Natural killer cell treated with Interleukin-12 subunit alpha and Interleukin-12 subunit beta and Interleukin-15 and Interleukin-18, amount 100 ng/mL, for 72 hours (primary cell): Measurements from ENCODE around the gene RTP1. TPM values are rescaled to one million over a fixed set of nuclear protein-coding genes. Genes with fewer than 3 reads are reported as not detected.
"Not testable (repeated sequence)": the region's sequence is repeated elsewhere in the genome, so short reads cannot be mapped to it uniquely, and the experiment has no call there.

Source experiments
- ATAC-seq, 2 donors: fragments of 150-1000 bp; cut with Tn5 transposase in 1 of 2; sonication (Bioruptor Pico), chemical (Tn5 transposase) in 1 of 2; 2 replicates each; pipeline ENCODE4 v1.10.0; 2021
- DNase-seq: peaks from one replicate; pipeline ENCODE4 v3.0.0; 2022; ENCODE audit warnings: low spot score
- H3K27ac Mint-ChIP-seq, 2 donors: 1 replicate in 1 of 2; 2 replicates in 1 of 2; pipeline ENCODE4 v1.8.0; 2022; ENCODE audit warnings: mixed read lengths in 2 of 2, mild to moderate bottlenecking in 1 of 2, moderate library complexity in 1 of 2
- H3K27me3 Mint-ChIP-seq, 2 donors: 1 replicate in 1 of 2; 2 replicates in 1 of 2; pipeline ENCODE4 v1.8.0; 2022; ENCODE audit warnings: mixed read lengths in 2 of 2
- H3K36me3 Mint-ChIP-seq: one replicate; pipeline ENCODE4 v1.8.0; 2022; ENCODE audit warnings: mixed read lengths
- H3K4me1 Mint-ChIP-seq, 2 donors: 1 replicate in 1 of 2; 2 replicates in 1 of 2; pipeline ENCODE4 v1.8.0; 2022; ENCODE audit warnings: low read depth in 2 of 2, mixed read lengths in 2 of 2, mild to moderate bottlenecking in 1 of 2
- H3K4me3 Mint-ChIP-seq: one replicate; pipeline ENCODE4 v1.8.0; 2022; ENCODE audit warnings: mixed read lengths
- H3K9me3 Mint-ChIP-seq: 2 replicates; pipeline ENCODE4 v1.8.0; 2022; ENCODE audit warnings: mixed read lengths
- total RNA-seq, 2 donors: library from RNA; stranded (reverse); gene quantifications; one replicate each; pipeline ENCODE4 v1.2.3, GENCODE V29; 2022

The RTP1 gene
- total RNA-seq, 2 donors from 2014 or later: not detected

GRCh38 chr3:187185759-187186158, 11.5 kb upstream of the RTP1 start:
- Mint-ChIP-seq H3K4me1 (peaks cover 0 to 3% of the 10 kb centered on the region in 2 donors), H3K4me3 (no peak overlapping the region), H3K9me3 (no peaks in the 10 kb centered on the region), H3K36me3 (no peaks in the 10 kb centered on the region), H3K27me3 (peaks cover 30 to 39% of the 10 kb centered on the region in 2 donors), H3K27ac (no peak overlapping the region)
- ATAC-seq: no peak
- no peak for DNase-seq

- Mint-ChIP-seq H3K27me3 (peaks cover 36 to 45% of the 10 kb centered on the region in 2 donors), H3K9me3 (no peaks in the 10 kb centered on the region), H3K4me1 (peaks cover 0 to 3% of the 10 kb centered on the region in 2 donors), H3K36me3 (no peaks in the 10 kb centered on the region), H3K27ac (no peak overlapping the region), H3K4me3 (no peak overlapping the region)
- no peak for ATAC-seq
- DNase-seq: no peak
These were observed 10.9 kb upstream of the RTP1 start for GRCh38 chr3:187186375-187186774.

- Mint-ChIP-seq H3K27ac (no peak overlapping the region), H3K36me3 (no peaks in the 10 kb centered on the region), H3K4me1 (peaks cover 0 to 3% of the 10 kb centered on the region in 2 donors), H3K4me3 (no peak overlapping the region), H3K27me3 (peaks cover 40 to 51% of the 10 kb centered on the region in 2 donors), H3K9me3 (no peaks in the 10 kb centered on the region)
- ATAC-seq (peak in 1 of 2 donors; percentile 36), DNase-seq (no peak)
These were observed 10.4 kb upstream of the RTP1 start for GRCh38 chr3:187186801-187187421.

- H3K9me3 Mint-ChIP-seq: no peaks in the 10 kb centered on the region
- H3K36me3 Mint-ChIP-seq: no peaks in the 10 kb centered on the region
- H3K4me3 Mint-ChIP-seq: no peak overlapping the region
- DNase-seq (no peak), ATAC-seq (no peak)
- H3K27me3 Mint-ChIP-seq: peaks cover 47 to 63% of the 10 kb centered on the region in 2 donors
- H3K4me1 Mint-ChIP-seq: peaks cover 0 to 3% of the 10 kb centered on the region in 2 donors
- no peak overlapping the region for H3K27ac Mint-ChIP-seq
These were observed 8.4 kb upstream of the RTP1 start for GRCh38 chr3:187188931-187189330.

- no peak overlapping the region for H3K4me3 Mint-ChIP-seq
- H3K27me3 Mint-ChIP-seq: peaks cover 51 to 71% of the 10 kb centered on the region in 2 donors
- no peaks in the 10 kb centered on the region for H3K36me3 Mint-ChIP-seq
- H3K9me3 Mint-ChIP-seq: no peaks in the 10 kb centered on the region
- DNase-seq (no peak), ATAC-seq (no peak)
- peaks cover 0 to 3% of the 10 kb centered on the region in 2 donors for H3K4me1 Mint-ChIP-seq
- H3K27ac Mint-ChIP-seq: no peak overlapping the region
These were observed 6.0 kb upstream of the RTP1 start for GRCh38 chr3:187191271-187191670.

GRCh38 chr3:187193181-187193580, 4.1 kb upstream of the RTP1 start:
- no peak overlapping the region for H3K4me3 Mint-ChIP-seq
- peaks cover 40 to 74% of the 10 kb centered on the region in 2 donors for H3K27me3 Mint-ChIP-seq
- H3K4me1 Mint-ChIP-seq: peaks cover 0 to 3% of the 10 kb centered on the region in 2 donors
- H3K27ac Mint-ChIP-seq: no peak overlapping the region
- DNase-seq (no peak), ATAC-seq (no peak)
- no peaks in the 10 kb centered on the region for H3K36me3 Mint-ChIP-seq
- H3K9me3 Mint-ChIP-seq: no peaks in the 10 kb centered on the region

GRCh38 chr3:187196573-187197334, 532 bp upstream of the RTP1 start:
- no peak overlapping the region for H3K27ac Mint-ChIP-seq
- no peaks in the 10 kb centered on the region for H3K9me3 Mint-ChIP-seq
- ATAC-seq: no peak
- H3K4me1 Mint-ChIP-seq: no peaks in the 10 kb centered on the region
- no peaks in the 10 kb centered on the region for H3K36me3 Mint-ChIP-seq
- no peak overlapping the region for H3K4me3 Mint-ChIP-seq
- no peak for DNase-seq
- peaks cover 24 to 47% of the 10 kb centered on the region in 2 donors for H3K27me3 Mint-ChIP-seq

- Mint-ChIP-seq H3K9me3 (no peaks in the 10 kb centered on the region), H3K36me3 (no peaks in the 10 kb centered on the region), H3K4me1 (no peaks in the 10 kb centered on the region), H3K4me3 (no peak overlapping the region), H3K27ac (no peak overlapping the region), H3K27me3 (peaks cover 23 to 47% of the 10 kb centered on the region in 2 donors)
- DNase-seq: no peak
- peak in 1 of 2 donors; percentile 10 for ATAC-seq
These were observed 1.2 kb downstream of the RTP1 start for GRCh38 chr3:187198490-187198889.

GRCh38 chr3:187199463-187200050, 2.3 kb downstream of the RTP1 start:
- not testable (repeated sequence) for H3K9me3 Mint-ChIP-seq, ATAC-seq

GRCh38 chr3:187205683-187206082, 8.4 kb downstream of the RTP1 start:
- no peaks in the 10 kb centered on the region for H3K36me3 Mint-ChIP-seq
- no peaks in the 10 kb centered on the region for H3K4me1 Mint-ChIP-seq
- H3K9me3 Mint-ChIP-seq: no peaks in the 10 kb centered on the region
- no peak overlapping the region for H3K27ac Mint-ChIP-seq
- H3K4me3 Mint-ChIP-seq: no peak overlapping the region
- DNase-seq: no peak
- no peak for ATAC-seq
- H3K27me3 Mint-ChIP-seq: peaks cover 22 to 40% of the 10 kb centered on the region in 2 donors

More at GRCh38 chr3:187199463-187200050, 2.3 kb downstream of the RTP1 start:
- not testable (repeated sequence) for H3K36me3 Mint-ChIP-seq, H3K4me3 Mint-ChIP-seq, DNase-seq, H3K27ac Mint-ChIP-seq, H3K4me1 Mint-ChIP-seq
- peaks cover 19 to 38% of the 10 kb centered on the region in 2 donors for H3K27me3 Mint-ChIP-seq

GRCh38 chr3:187207062-187207461, 9.8 kb downstream of the RTP1 start:
- Mint-ChIP-seq H3K9me3 (no peaks in the 10 kb centered on the region), H3K4me1 (peaks cover 0 to 2% of the 10 kb centered on the region in 2 donors), H3K36me3 (no peaks in the 10 kb centered on the region), H3K4me3 (no peak overlapping the region), H3K27ac (no peak overlapping the region), H3K27me3 (peaks cover 21 to 34% of the 10 kb centered on the region in 2 donors)
- no peak for ATAC-seq
- DNase-seq: no peak

GRCh38 chr3:187207624-187208023, 10.3 kb downstream of the RTP1 start:
- DNase-seq: no peak
- no peak for ATAC-seq
- Mint-ChIP-seq H3K36me3 (no peaks in the 10 kb centered on the region), H3K4me3 (no peak overlapping the region), H3K27me3 (peaks cover 16 to 28% of the 10 kb centered on the region in 2 donors), H3K9me3 (no peaks in the 10 kb centered on the region), H3K27ac (no peak overlapping the region), H3K4me1 (peaks cover 0 to 4% of the 10 kb centered on the region in 2 donors)

GRCh38 chr3:187208159-187208558, 10.9 kb downstream of the RTP1 start:
- peaks cover 15 to 27% of the 10 kb centered on the region in 2 donors for H3K27me3 Mint-ChIP-seq
- no peak overlapping the region for H3K27ac Mint-ChIP-seq
- DNase-seq (no peak), ATAC-seq (no peak)
- peaks cover 0 to 4% of the 10 kb centered on the region in 2 donors for H3K4me1 Mint-ChIP-seq
- H3K4me3 Mint-ChIP-seq: no peak overlapping the region
- no peaks in the 10 kb centered on the region for H3K36me3 Mint-ChIP-seq
- H3K9me3 Mint-ChIP-seq: no peaks in the 10 kb centered on the region

GRCh38 chr3:187209491-187209890, 12.2 kb downstream of the RTP1 start:
- DNase-seq (no peak), ATAC-seq (no peak)
- Mint-ChIP-seq H3K27me3 (peaks cover 14 to 26% of the 10 kb centered on the region in 2 donors), H3K36me3 (no peaks in the 10 kb centered on the region), H3K27ac (no peak overlapping the region), H3K9me3 (no peaks in the 10 kb centered on the region), H3K4me3 (no peak overlapping the region), H3K4me1 (peaks cover 0 to 4% of the 10 kb centered on the region in 2 donors)
